Neutrophil (primary cell): ENCODE measurements around the gene IL4R.

Experiments
- H3K27ac ChIP-seq: fragments of 200-600 bp; sonication (generic); 2 replicates; pipeline ENCODE4 v1.5.1; 2016; ENCODE audit warnings: mild to moderate bottlenecking, moderate library complexity
- H3K27me3 ChIP-seq: fragments of 200-600 bp; sonication (generic); 2 replicates; pipeline ENCODE4 v1.6.0; 2016; ENCODE audit warnings: mild to moderate bottlenecking
- H3K36me3 ChIP-seq: fragments of 200-600 bp; sonication (generic); 2 replicates; pipeline ENCODE4 v1.5.1; 2017
- H3K4me1 ChIP-seq, 2 experiments: fragments of 200-600 bp in 1 of 2; sonication (generic) in 1 of 2; 1 replicate in 1 of 2; 2 replicates in 1 of 2; pipeline versions ENCODE4 v1.5.1 to v1.6.1; 2013 to 2016; ENCODE audit warnings: low read depth in 1 of 2, low read length in 1 of 2, mild to moderate bottlenecking in 1 of 2, moderate library complexity in 1 of 2; ENCODE audit not compliant: control insufficient read depth in 1 of 2, insufficient read depth in 1 of 2
- H3K4me3 ChIP-seq, 2 experiments: fragments of 200-600 bp in 1 of 2; sonication (generic) in 1 of 2; 1 replicate in 1 of 2; 2 replicates in 1 of 2; pipeline ENCODE4 v1.5.1; 2013 to 2016; ENCODE audit warnings: low read depth in 1 of 2, low read length in 1 of 2, mild to moderate bottlenecking in 1 of 2, moderate library complexity in 1 of 2
- H3K9me3 ChIP-seq: fragments of 200-600 bp; sonication (generic); 2 replicates; pipeline ENCODE4 v1.5.1; 2016
- CTCF ChIP-seq: fragments of 200-600 bp; sonication (generic); IDR thresholded peaks from 2 replicates; pipeline ENCODE4 v1.5.1; 2016; ENCODE audit warnings: antibody characterized with exemption

The IL4R gene

GRCh38 chr16:27365142-27366089, 51.6 kb downstream of the IL4R start:
- Histone ChIP-seq H3K27me3 (no peaks in the 10 kb centered on the region), H3K9me3 (no peaks in the 10 kb centered on the region), H3K4me3 (no peak overlapping the region), H3K4me1 (peaks cover 18 to 27% of the 10 kb centered on the region in 2 experiments), H3K27ac (peak overlapping the region; percentile 60), H3K36me3 (peaks cover 46% of the 10 kb centered on the region)
- no peak for TF ChIP-seq CTCF

- Histone ChIP-seq H3K27me3 (no peaks in the 10 kb centered on the region), H3K4me3 (peak overlapping the region; percentile 60 to 74), H3K36me3 (peaks cover 32% of the 10 kb centered on the region), H3K4me1 (peaks cover 18 to 27% of the 10 kb centered on the region in 2 experiments), H3K9me3 (no peaks in the 10 kb centered on the region), H3K27ac (peak overlapping the region; percentile 18)
- TF ChIP-seq CTCF: no peak
Measured at GRCh38 chr16:27366687-27367460, 53.1 kb downstream of the IL4R start.

GRCh38 chr16:27367461-27368357, 53.9 kb downstream of the IL4R start:
- Histone ChIP-seq H3K9me3 (no peaks in the 10 kb centered on the region), H3K27ac (peak overlapping the region; percentile 76), H3K4me3 (peak overlapping the region; percentile 60 to 74), H3K27me3 (no peaks in the 10 kb centered on the region), H3K4me1 (peaks cover 18 to 27% of the 10 kb centered on the region in 2 experiments), H3K36me3 (peaks cover 24% of the 10 kb centered on the region)
- TF ChIP-seq CTCF: peak; percentile 89

- Histone ChIP-seq H3K36me3 (peaks cover 17% of the 10 kb centered on the region), H3K4me3 (peak overlapping the region; percentile 60 to 74), H3K27ac (peak overlapping the region; percentile 76), H3K9me3 (no peaks in the 10 kb centered on the region), H3K4me1 (peaks cover 18 to 24% of the 10 kb centered on the region in 2 experiments), H3K27me3 (no peaks in the 10 kb centered on the region)
- peak; percentile 8 for TF ChIP-seq CTCF
Measured at GRCh38 chr16:27368358-27368722, 54.6 kb downstream of the IL4R start.

GRCh38 chr16:27369806-27370205, 56.0 kb downstream of the IL4R start:
- no peaks in the 10 kb centered on the region for H3K9me3 ChIP-seq
- H3K4me1 ChIP-seq: peaks cover 28 to 31% of the 10 kb centered on the region in 2 experiments
- H3K36me3 ChIP-seq: peaks cover 3% of the 10 kb centered on the region
- no peak overlapping the region for H3K27ac ChIP-seq
- no peak for TF ChIP-seq CTCF
- no peaks in the 10 kb centered on the region for H3K27me3 ChIP-seq
- no peak overlapping the region for H3K4me3 ChIP-seq
